HCT116 (cell line): Measurements from ENCODE around the gene TESPA1. TPM values are rescaled to one million over a fixed set of nuclear protein-coding genes. Genes with fewer than 3 reads are reported as not detected.

Experiments used
- ATAC-seq: fragments of 200-7000 bp; cut with Tn5 transposase; 2 replicates; pipeline ENCODE4 v1.9.1; 2020; ENCODE audit warnings: mild to moderate bottlenecking, moderate library complexity
- BruUV-seq: library from RNA; stranded (reverse); fragments of 400-500 nt; replicated peaks from 2 replicates; lab custom pipeline; 2021; lab: Mats Ljungman, UMichigan
- CTCF ChIA-PET: fragments of 300-600 bp; sonication (Branson Sonifier 250); formaldehyde crosslinking; loops from one replicate; lab custom pipeline; 2021; ENCODE audit warnings: antibody characterized with exemption; lab: Charles Lee
- POLR2A ChIA-PET: fragments of 300-600, 350-600 bp; sonication (Branson Sonifier 250); formaldehyde crosslinking; loops from one replicate; lab custom pipeline; 2021; ENCODE audit warnings: antibody characterized with exemption; lab: Charles Lee
- RAD21 ChIA-PET, 2 experiments: fragments of 300-600 bp; sonication (Branson Sonifier 250); formaldehyde crosslinking; loops; one replicate each; lab custom pipeline; 2023; ENCODE audit warnings: low total read pairs in 2 of 2; ENCODE audit not compliant: uncharacterized antibody in 2 of 2, unreplicated experiment in 2 of 2, low non-redundant PET in 1 of 2; lab: Charles Lee
- DNase-seq: peaks from one replicate; pipeline ENCODE4 v3.0.0-alpha.2; 2010; ENCODE audit warnings: low read depth, low spot score
- H2AFZ ChIP-seq: fragments of 200-600 bp; shearing (Covaris generic), sonication (generic); 2 replicates; pipeline ENCODE4 v1.6.1; 2017; ENCODE audit warnings: low read depth, mixed run types, mixed read lengths, antibody characterized with exemption, low read length; ENCODE audit not compliant: poor library complexity, severe bottlenecking
- H3K27ac ChIP-seq: 2 replicates; pipeline ENCODE4 v1.5.1; 2012; ENCODE audit warnings: low read depth, low read length
- H3K27me3 ChIP-seq: fragments of 200-600 bp; sonication (generic); 2 replicates; pipeline ENCODE4 v1.6.1; 2016; ENCODE audit warnings: mixed run types, low read length, mixed read lengths; ENCODE audit not compliant: insufficient read depth
- H3K36me3 ChIP-seq, 2 experiments: fragments of 200-500 bp in 1 of 2; fragments of 200-600 bp in 1 of 2; sonication (Bioruptor generic) in 1 of 2; sonication (generic) in 1 of 2; 2 replicates each; pipeline versions ENCODE4 v1.5.1 to v1.6.1; 2014 to 2016; ENCODE audit warnings: low read length in 2 of 2, inconsistent platforms in 1 of 2, mixed read lengths in 1 of 2, mixed run types in 1 of 2; ENCODE audit not compliant: insufficient read depth in 2 of 2, control insufficient read depth in 1 of 2
- H3K4me1 ChIP-seq, 2 experiments: fragments of 200-600 bp in 1 of 2; sonication (generic) in 1 of 2; 2 replicates each; pipeline versions ENCODE4 v1.5.1 to v1.6.1; 2012 to 2017; ENCODE audit warnings: low read length in 2 of 2, inconsistent platforms in 1 of 2, mild to moderate bottlenecking in 1 of 2, mixed read lengths in 1 of 2, mixed run types in 1 of 2, moderate library complexity in 1 of 2; ENCODE audit not compliant: insufficient read depth in 2 of 2, control insufficient read depth in 1 of 2
- H3K4me2 ChIP-seq: fragments of 200-600 bp; sonication (generic); 2 replicates; pipeline ENCODE4 v1.6.1; 2017; ENCODE audit warnings: mixed run types, low read length, mixed read lengths
- H3K4me3 ChIP-seq, 2 experiments: fragments of 200-600 bp in 1 of 2; sonication (generic) in 1 of 2; replicated peaks in 1 of 2; 2 replicates each; pipeline ENCODE4 v1.5.1; 2011 to 2016; ENCODE audit warnings: low read length in 2 of 2, control low read depth in 1 of 2, low read depth in 1 of 2, mild to moderate bottlenecking in 1 of 2, mixed read lengths in 1 of 2, mixed run types in 1 of 2
- H3K79me2 ChIP-seq: fragments of 200-600 bp; sonication (generic); 2 replicates; pipeline ENCODE4 v1.6.1; 2017; ENCODE audit warnings: mild to moderate bottlenecking, mixed run types, low read length, moderate library complexity, mixed read lengths; ENCODE audit not compliant: insufficient read depth
- H3K9ac ChIP-seq: fragments of 200-600 bp; sonication (generic); 2 replicates; pipeline ENCODE4 v1.6.1; 2016; ENCODE audit warnings: low read length, mixed read lengths
- H3K9me2 ChIP-seq: fragments of 200-600 bp; sonication (generic), shearing (Covaris generic); 2 replicates; pipeline ENCODE4 v1.6.1; 2017; ENCODE audit warnings: mixed run types, mild to moderate bottlenecking, moderate library complexity; ENCODE audit not compliant: insufficient read depth
- H3K9me3 ChIP-seq, 2 experiments: fragments of 200-500 bp in 1 of 2; fragments of 200-600 bp in 1 of 2; sonication (Bioruptor generic) in 1 of 2; sonication (generic) in 1 of 2; 2 replicates each; pipeline ENCODE4 v1.6.1; 2014 to 2017; ENCODE audit warnings: low read length in 2 of 2, mixed read lengths in 2 of 2, inconsistent platforms in 1 of 2, low read depth in 1 of 2, mild to moderate bottlenecking in 1 of 2, mixed run types in 1 of 2, moderate library complexity in 1 of 2; ENCODE audit not compliant: control insufficient read depth in 1 of 2, insufficient read depth in 1 of 2
- H4K20me1 ChIP-seq: fragments of 200-600 bp; sonication (generic), shearing (Covaris generic); 2 replicates; pipeline ENCODE4 v1.6.1; 2017; ENCODE audit warnings: mixed run types, mild to moderate bottlenecking, moderate library complexity; ENCODE audit not compliant: insufficient read depth
- CTCF ChIP-seq, 3 experiments: fragments of 200-600 bp in 1 of 3; sonication (generic) in 1 of 3; IDR thresholded peaks in 2 of 3; conservative IDR thresholded peaks in 1 of 3; 2 replicates each; pipeline ENCODE4 v1.5.1; 2012 to 2017; ENCODE audit warnings: low read depth in 2 of 3, low read length in 2 of 3, antibody characterized with exemption in 1 of 3, borderline replicate concordance in 1 of 3, control low read depth in 1 of 3, mild to moderate bottlenecking in 1 of 3, mixed read lengths in 1 of 3, mixed run types in 1 of 3, moderate library complexity in 1 of 3; ENCODE audit not compliant: insufficient read depth in 1 of 3
- ELF1 ChIP-seq: IDR thresholded peaks from 2 replicates; pipeline ENCODE4 v1.6.1; 2012; ENCODE audit warnings: low read depth, borderline replicate concordance
- EZH2phosphoT487 ChIP-seq: fragments of 200-600 bp; IDR thresholded peaks from 2 replicates; pipeline ENCODE4 v1.6.1; 2018; ENCODE audit warnings: antibody characterized with exemption, borderline replicate concordance
- FOSL1 ChIP-seq: IDR thresholded peaks from 2 replicates; pipeline ENCODE4 v1.6.1; 2012; ENCODE audit warnings: low read depth
- POLR2A ChIP-seq: IDR thresholded peaks from 2 replicates; pipeline ENCODE4 v1.7.0; 2011; ENCODE audit warnings: borderline replicate concordance; ENCODE audit not compliant: insufficient read depth, insufficient read length; ENCODE audit errors: extremely low read depth
- SIN3A ChIP-seq: IDR thresholded peaks from 2 replicates; pipeline ENCODE4 v1.6.1; 2012; ENCODE audit warnings: low read depth
- TCF7L2 ChIP-seq: IDR thresholded peaks from 2 replicates; pipeline ENCODE4 v1.7.0; 2011; ENCODE audit warnings: borderline replicate concordance, inconsistent platforms; ENCODE audit not compliant: insufficient read depth, insufficient read length; ENCODE audit errors: extremely low read depth
- ZFX ChIP-seq: fragments of 450-650 bp; IDR thresholded peaks from 2 replicates; pipeline ENCODE4 v1.6.1; 2017
- ZNF274 ChIP-seq: fragments of 200-500 bp; sonication (Bioruptor generic); IDR thresholded peaks from 2 replicates; pipeline ENCODE4 v1.6.1; 2014; ENCODE audit warnings: mild to moderate bottlenecking, low read depth, low read length, inconsistent platforms
- intact Hi-C: fragments of 100-400 bp; cut with micrococcal nuclease; formaldehyde crosslinking; loops from 2 replicates; pipeline ENCODE4 v1.10.0; 2022
- total RNA-seq: library from RNA; stranded (reverse); gene quantifications from one replicate; pipeline ENCODE4 v1.2.1, GENCODE V29; 2021; ENCODE audit not compliant: unreplicated experiment

TESPA1 gene
- total RNA-seq, 1 experiment from 2014 or later = 0.27 TPM

- H3K4me1 ChIP-seq = no peaks in the 10 kb centered on the region
- no peak overlapping the region for H3K9ac ChIP-seq
- RAD21 ChIA-PET = no interaction called here
- H3K27ac ChIP-seq = no peak overlapping the region
- CTCF ChIA-PET = no interaction called here
- H3K79me2 ChIP-seq = no peaks in the 10 kb centered on the region
- H3K4me2 ChIP-seq = no peak overlapping the region
- TF ChIP-seq EZH2phosphoT487 (no peak), ZNF274 (no peak), SIN3A (no peak), FOSL1 (no peak)
- no peak overlapping the region for H3K4me3 ChIP-seq
- peaks cover 89% of the 10 kb centered on the region for H3K27me3 ChIP-seq
- H3K9me2 ChIP-seq = no peaks in the 10 kb centered on the region
- H3K36me3 ChIP-seq = no peaks in the 10 kb centered on the region
- DNase-seq (no peak), ATAC-seq (no peak)
- no peaks in the 10 kb centered on the region for H4K20me1 ChIP-seq
- H3K9me3 ChIP-seq = no peaks in the 10 kb centered on the region
- no peak overlapping the region for H2AFZ ChIP-seq
- intact Hi-C loops = no loop called here
- POLR2A ChIA-PET = no interaction called here
- BruUV-seq = no TSS peak
Measured at GRCh38 chr12:54981796-54982195, 2.8 kb downstream of the TESPA1 start.

- no peak overlapping the region for H2AFZ ChIP-seq
- CTCF ChIA-PET = interaction anchor here (1.7 kb wide), 1 partner anchor 92 kb away, joined by 5 read pairs; no protein-coding TSS in a partner anchor
- TF ChIP-seq TCF7L2 = no peak
- no peak for TF ChIP-seq CTCF (IDR thresholded peaks at IDR 0.05 in 2 of 3, conservative IDR thresholded peaks at IDR 0.05 in 1 of 3; ENCODE audit: borderline replicate concordance in 1 of 3, insufficient read depth in 1 of 3, low read depth in 2 of 3, low read length in 2 of 3)
- no peak for TF ChIP-seq ELF1
- no peak for TF ChIP-seq ZFX
- no peak for TF ChIP-seq POLR2A
- TF ChIP-seq, all 23 proteins: peak for 0
- ChIA-PET POLR2A (no interaction called here), RAD21 (no interaction called here)
- Histone ChIP-seq H3K4me2 (no peak overlapping the region), H3K9me2 (no peaks in the 10 kb centered on the region), H3K4me3 (no peak overlapping the region), H3K36me3 (no peaks in the 10 kb centered on the region), H3K9ac (no peak overlapping the region), H3K4me1 (no peaks in the 10 kb centered on the region), H3K27ac (no peak overlapping the region), H3K27me3 (peaks cover 88% of the 10 kb centered on the region), H3K79me2 (no peaks in the 10 kb centered on the region), H4K20me1 (no peaks in the 10 kb centered on the region), H3K9me3 (no peaks in the 10 kb centered on the region)
- no TSS peak for BruUV-seq
- intact Hi-C loops = no loop called here
- ATAC-seq = no peak
- DNase-seq = no peak
Measured at GRCh38 chr12:54980341-54980740, 4.2 kb downstream of the TESPA1 start.
